Measurements from ENCODE around the gene MKS1. TPM values are rescaled to one million over a fixed set of nuclear protein-coding genes. Genes with fewer than 3 reads are reported as not detected.

The MKS1 gene
- total RNA-seq, 1 donor from 2014 or later, result 20.5 TPM

GRCh38 chr17:58250344-58251011, 31.4 kb upstream of the MKS1 start:
- no peaks in the 10 kb centered on the region for H3K9me3 Mint-ChIP-seq
- H3K4me3 Mint-ChIP-seq (ENCODE audit: low read depth), result peak overlapping the region; percentile 37
- H3K27ac Mint-ChIP-seq, result peak overlapping the region; percentile 34
- peaks cover 48% of the 10 kb centered on the region for H3K27me3 Mint-ChIP-seq (ENCODE audit: low read depth)
- no peaks in the 10 kb centered on the region for H3K36me3 Mint-ChIP-seq (ENCODE audit: low read depth)
- H3K4me1 Mint-ChIP-seq (ENCODE audit: low read depth), result peaks cover 15% of the 10 kb centered on the region
- no peak for DNase-seq (ENCODE audit: low spot score)
- intact Hi-C loops (cut with micrococcal nuclease), result no loop called here

- Mint-ChIP-seq H3K9me3 (no peaks in the 10 kb centered on the region), H3K27me3 (ENCODE audit: low read depth) (peaks cover 46% of the 10 kb centered on the region)
Measured at GRCh38 chr17:58249270-58250133, 30.4 kb upstream of the MKS1 start.

DNA sequence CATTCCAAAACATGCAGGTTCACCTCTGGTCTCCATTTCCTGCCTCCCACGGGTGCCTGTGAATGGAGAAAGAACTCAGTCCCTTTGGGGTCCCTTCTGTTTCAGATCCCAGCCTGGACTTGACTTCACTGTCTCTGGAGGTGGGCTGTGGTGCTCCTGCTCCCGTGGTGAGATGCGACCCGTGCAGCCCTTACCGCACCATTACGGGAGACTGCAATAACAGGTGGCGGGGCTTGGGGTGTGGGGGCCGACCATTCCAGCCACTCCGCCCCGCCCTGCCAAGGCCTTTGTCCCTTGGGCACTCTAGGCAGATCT, 29.9 kb upstream of the MKS1 start:
- no peak overlapping the region for H3K4me3 Mint-ChIP-seq (ENCODE audit: low read depth)
- H3K9me3 Mint-ChIP-seq, result no peaks in the 10 kb centered on the region
- H3K27me3 Mint-ChIP-seq (ENCODE audit: low read depth), result peaks cover 51% of the 10 kb centered on the region

More at GRCh38 chr17:58249270-58250133, 30.4 kb upstream of the MKS1 start:
- Mint-ChIP-seq H3K4me3 (ENCODE audit: low read depth) (peak overlapping the region; percentile 61), H3K36me3 (ENCODE audit: low read depth) (no peaks in the 10 kb centered on the region), H3K27ac (no peak overlapping the region), H3K4me1 (ENCODE audit: low read depth) (peaks cover 15% of the 10 kb centered on the region)
- DNase-seq (ENCODE audit: low spot score), result peak; percentile 67
- intact Hi-C loops (cut with micrococcal nuclease), result no loop called here

DNA sequence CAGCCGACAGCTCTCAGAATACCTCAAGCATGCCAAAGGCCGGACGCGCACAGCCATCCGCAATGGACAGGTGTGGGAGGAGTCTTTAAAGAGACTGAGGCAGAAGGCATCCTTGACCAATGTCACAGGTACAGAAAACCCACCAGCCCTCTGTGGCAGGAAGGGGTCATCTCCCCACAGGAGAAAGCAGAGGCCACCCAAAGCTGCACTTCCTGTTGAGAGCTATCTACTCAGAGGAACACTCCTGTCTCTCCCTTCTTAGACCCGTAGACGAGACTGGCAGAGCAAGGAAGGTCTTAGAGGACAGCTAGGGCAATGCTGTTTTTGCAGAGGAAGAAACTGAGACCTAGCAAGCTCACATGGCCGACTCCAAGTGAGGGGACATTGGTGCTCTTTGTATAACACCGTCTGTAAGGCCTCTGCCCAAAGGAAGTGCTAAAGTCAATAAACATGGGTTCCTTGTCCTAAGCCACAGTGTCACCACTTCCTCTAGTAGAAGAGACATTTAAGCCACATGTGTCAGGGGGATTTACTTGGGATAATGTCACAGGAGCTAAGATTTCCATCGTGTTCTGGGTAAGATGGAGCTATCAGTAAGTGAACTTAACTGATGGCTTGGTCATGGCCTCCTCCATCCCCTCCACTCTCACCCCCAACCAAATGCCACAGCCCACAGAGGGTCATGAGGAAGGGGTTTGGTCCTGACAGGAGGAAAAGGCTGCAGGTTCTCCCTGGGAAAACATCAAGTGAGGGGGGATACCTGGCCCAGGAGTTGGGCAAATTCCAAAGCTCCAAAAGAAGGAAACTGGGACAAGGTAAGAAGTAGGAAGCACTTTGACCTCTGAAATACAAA, 28.7 kb upstream of the MKS1 start:
- no peaks in the 10 kb centered on the region for H3K36me3 Mint-ChIP-seq (ENCODE audit: low read depth)
- intact Hi-C loops (cut with micrococcal nuclease), result no loop called here

More for the DNA sequence above, 29.9 kb upstream of the MKS1 start:
- Mint-ChIP-seq H3K27ac (no peak overlapping the region), H3K4me1 (ENCODE audit: low read depth) (peaks cover 15% of the 10 kb centered on the region), H3K36me3 (ENCODE audit: low read depth) (no peaks in the 10 kb centered on the region)
- intact Hi-C loops (cut with micrococcal nuclease), result no loop called here
- no peak for DNase-seq (ENCODE audit: low spot score)

GRCh38 chr17:58246781-58247180, 27.7 kb upstream of the MKS1 start:
- intact Hi-C loops (cut with micrococcal nuclease), result no loop called here
- peaks cover 15% of the 10 kb centered on the region for H3K4me1 Mint-ChIP-seq (ENCODE audit: low read depth)
- H3K27ac Mint-ChIP-seq, result no peak overlapping the region
- H3K4me3 Mint-ChIP-seq (ENCODE audit: low read depth), result no peak overlapping the region
- no peak for DNase-seq (ENCODE audit: low spot score)
- H3K9me3 Mint-ChIP-seq, result no peaks in the 10 kb centered on the region
- H3K36me3 Mint-ChIP-seq (ENCODE audit: low read depth), result no peaks in the 10 kb centered on the region
- H3K27me3 Mint-ChIP-seq (ENCODE audit: low read depth), result peaks cover 56% of the 10 kb centered on the region

More for the DNA sequence above, 28.7 kb upstream of the MKS1 start:
- H3K4me3 Mint-ChIP-seq (ENCODE audit: low read depth), result no peak overlapping the region
- no peak for DNase-seq (ENCODE audit: low spot score)
- H3K4me1 Mint-ChIP-seq (ENCODE audit: low read depth), result peaks cover 15% of the 10 kb centered on the region
- H3K9me3 Mint-ChIP-seq, result no peaks in the 10 kb centered on the region
- no peak overlapping the region for H3K27ac Mint-ChIP-seq
- H3K27me3 Mint-ChIP-seq (ENCODE audit: low read depth), result peaks cover 57% of the 10 kb centered on the region

- no peak overlapping the region for H3K4me3 Mint-ChIP-seq (ENCODE audit: low read depth)
- H3K9me3 Mint-ChIP-seq, result no peaks in the 10 kb centered on the region
- H3K4me1 Mint-ChIP-seq (ENCODE audit: low read depth), result peaks cover 15% of the 10 kb centered on the region
- intact Hi-C loops (cut with micrococcal nuclease), result no loop called here
- H3K36me3 Mint-ChIP-seq (ENCODE audit: low read depth), result no peaks in the 10 kb centered on the region
- peaks cover 55% of the 10 kb centered on the region for H3K27me3 Mint-ChIP-seq (ENCODE audit: low read depth)
- no peak overlapping the region for H3K27ac Mint-ChIP-seq
- no peak for DNase-seq (ENCODE audit: low spot score)
Measured at GRCh38 chr17:58246104-58246740, 27.2 kb upstream of the MKS1 start.

- H3K36me3 Mint-ChIP-seq (ENCODE audit: low read depth), result no peaks in the 10 kb centered on the region
- no peak for DNase-seq (ENCODE audit: low spot score)
- peaks cover 53% of the 10 kb centered on the region for H3K27me3 Mint-ChIP-seq (ENCODE audit: low read depth)
- H3K4me3 Mint-ChIP-seq (ENCODE audit: low read depth), result no peak overlapping the region
- H3K9me3 Mint-ChIP-seq, result no peaks in the 10 kb centered on the region
- intact Hi-C loops (cut with micrococcal nuclease), result no loop called here
- H3K4me1 Mint-ChIP-seq (ENCODE audit: low read depth), result peaks cover 15% of the 10 kb centered on the region
- H3K27ac Mint-ChIP-seq, result no peak overlapping the region
Measured at GRCh38 chr17:58245428-58246103, 26.5 kb upstream of the MKS1 start.

DNA sequence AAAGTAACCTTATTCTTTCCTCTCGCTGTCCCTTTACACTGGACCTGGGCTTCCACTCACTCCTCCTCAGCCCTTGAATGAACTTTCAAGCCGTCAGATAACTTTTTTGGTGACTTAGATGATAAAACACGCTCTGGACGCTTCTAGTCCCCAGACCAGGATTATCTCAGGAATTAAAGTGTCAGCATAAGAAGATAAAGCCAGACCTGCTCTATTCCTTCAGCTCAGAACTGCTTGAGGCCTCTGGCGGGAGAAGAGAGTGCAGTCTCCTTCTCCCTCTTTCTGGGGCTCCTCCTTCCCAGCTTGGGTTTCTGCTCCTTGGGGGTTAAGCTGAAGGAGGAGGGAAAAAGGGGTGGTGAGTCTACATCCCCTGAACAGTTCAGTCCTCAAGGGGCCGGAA, 25.9 kb upstream of the MKS1 start:
- intact Hi-C loops (cut with micrococcal nuclease), result no loop called here
- Mint-ChIP-seq H3K27ac (no peak overlapping the region), H3K27me3 (ENCODE audit: low read depth) (peaks cover 54% of the 10 kb centered on the region), H3K36me3 (ENCODE audit: low read depth) (no peaks in the 10 kb centered on the region), H3K4me1 (ENCODE audit: low read depth) (peaks cover 15% of the 10 kb centered on the region), H3K9me3 (no peaks in the 10 kb centered on the region), H3K4me3 (ENCODE audit: low read depth) (no peak overlapping the region)
- no peak for DNase-seq (ENCODE audit: low spot score)

DNA sequence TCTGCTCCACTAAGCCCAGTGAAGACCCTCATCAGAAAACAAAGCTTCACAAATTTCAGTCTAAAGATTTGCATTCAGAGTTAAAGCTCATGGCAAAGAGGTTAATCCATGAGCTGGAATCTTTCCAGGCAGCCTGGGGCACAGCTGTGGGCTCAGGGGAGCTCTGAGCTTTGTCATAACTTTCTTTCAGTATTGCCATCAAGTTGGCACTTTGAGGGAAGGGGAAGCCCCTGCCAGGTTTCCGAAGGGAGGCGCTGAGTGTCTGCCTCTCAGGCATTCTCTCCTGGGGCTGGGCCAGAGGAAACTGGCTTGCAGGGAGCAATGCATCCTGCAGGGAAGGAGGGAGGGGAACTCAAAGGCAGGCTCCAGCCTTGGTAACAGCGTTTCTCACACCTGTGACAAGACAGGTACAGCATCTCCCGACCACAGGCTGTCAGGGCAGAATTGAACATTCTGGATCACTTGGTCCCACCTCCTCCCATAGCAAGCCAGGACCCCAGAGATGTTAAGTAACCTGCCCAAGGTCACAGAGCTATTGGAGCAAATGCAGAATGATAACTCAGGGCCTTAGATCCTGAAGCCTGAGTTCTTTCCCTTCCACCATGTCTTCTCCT, 23.2 kb upstream of the MKS1 start:
- Mint-ChIP-seq H3K27me3 (ENCODE audit: low read depth) (peaks cover 53% of the 10 kb centered on the region), H3K4me3 (ENCODE audit: low read depth) (no peak overlapping the region), H3K36me3 (ENCODE audit: low read depth) (no peaks in the 10 kb centered on the region), H3K27ac (no peak overlapping the region), H3K4me1 (ENCODE audit: low read depth) (no peaks in the 10 kb centered on the region), H3K9me3 (no peaks in the 10 kb centered on the region)
- no peak for DNase-seq (ENCODE audit: low spot score)
- intact Hi-C loops (cut with micrococcal nuclease), result no loop called here

GRCh38 chr17:58239987-58240386, 20.9 kb upstream of the MKS1 start:
- Mint-ChIP-seq H3K27me3 (ENCODE audit: low read depth) (peaks cover 61% of the 10 kb centered on the region), H3K4me3 (ENCODE audit: low read depth) (no peak overlapping the region), H3K27ac (no peak overlapping the region), H3K4me1 (ENCODE audit: low read depth) (no peaks in the 10 kb centered on the region), H3K9me3 (no peaks in the 10 kb centered on the region), H3K36me3 (ENCODE audit: low read depth) (no peaks in the 10 kb centered on the region)
- intact Hi-C loops (cut with micrococcal nuclease), result no loop called here
- DNase-seq (ENCODE audit: low spot score), result no peak

- H3K36me3 Mint-ChIP-seq (ENCODE audit: low read depth), result no peaks in the 10 kb centered on the region
- no peak within 1 kb of the TSS for H3K4me3 Mint-ChIP-seq (ENCODE audit: low read depth)
- H3K9me3 Mint-ChIP-seq, result no peaks in the 10 kb centered on the region
- H3K27me3 Mint-ChIP-seq (ENCODE audit: low read depth), result peaks cover 61% of the 10 kb centered on the region
- DNase-seq (ENCODE audit: low spot score), result no peak
- no peaks in the 10 kb centered on the region for H3K4me1 Mint-ChIP-seq (ENCODE audit: low read depth)
- H3K27ac Mint-ChIP-seq, result no peak within 1 kb of the TSS
- intact Hi-C loops (cut with micrococcal nuclease), result no loop called here
Measured at GRCh38 chr17:58238147-58238634, 19.1 kb upstream of the MKS1 start, which contains the start of gene LPO. TSS of gene LPO (plus strand) at chr17:58238584. CDS start at chr17:58242980, 4,396 bp downstream.

Data from activated T-helper 2 cell treated with anti-CD3 and anti-CD28 coated beads, Interferon-gamma antibody, Interleukin-2, Interleukin-4, amounts not matched to agents 10 μg/mL and 5 μg/mL and 100 μg/mL, durations not matched to agents 14 hours and 24 hours and 36 hours (primary cell).